Measurements from ENCODE around the gene OSGEP. TPM values are rescaled to one million over a fixed set of nuclear protein-coding genes. Genes with fewer than 3 reads are reported as not detected.

Gene OSGEP
- total and polyA plus RNA-seq, 2 experiments from 2014 or later = 29.0 to 59.5 TPM

DNA sequence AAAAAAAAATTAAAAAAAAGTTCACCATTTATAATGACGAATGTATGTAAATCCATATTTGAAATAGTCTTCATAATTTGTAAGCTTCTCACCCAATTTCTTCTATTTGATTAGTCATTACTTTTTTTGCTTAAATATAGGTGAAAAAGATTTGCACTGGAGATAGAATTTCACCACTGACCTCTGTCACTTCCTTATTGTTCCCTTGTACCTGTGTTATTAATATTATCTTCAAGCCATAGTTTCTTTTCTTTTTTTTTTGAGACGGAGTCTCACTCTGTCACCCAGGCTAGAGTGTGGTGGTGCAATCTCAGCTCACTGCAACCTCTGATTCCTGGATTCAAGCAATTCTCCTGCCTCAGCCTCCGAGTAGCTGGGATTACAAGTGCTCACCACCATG lies 57.1 kb downstream of the OSGEP start (continued):
- TF ChIP-seq JUNB (IDR thresholded peaks at IDR 0.05; ENCODE audit: unreplicated experiment) (no peak), ETS1 (IDR thresholded peaks at IDR 0.05) (no peak)

Small RNAs within 50 kb of the gene (small RNA-seq; reads per million reads assigned to genes)
- gene RNA5SP382 (ENCODE audit: low replicate concordance) = 8.8 reads per million, percentile 96 among the genes with 10 or more reads in this experiment

Other genes starting within 250 kb of the OSGEP start
- gene OR11H6, start 231.1 kb downstream of the OSGEP start, total RNA-seq (2014; rRNA removed; shearing (Covaris generic)) = not detected in 2 replicates
- gene OR11H6, start 231.1 kb downstream of the OSGEP start, polyA plus RNA-seq (2016; fragmentation: Nextera tagmentation; extraction: Ambion mirVana) = not detected in 2 replicates
- gene OR11H7, start 225.8 kb downstream of the OSGEP start, total RNA-seq (2014; rRNA removed; shearing (Covaris generic)) = not detected in 2 replicates
- gene OR11H7, start 225.8 kb downstream of the OSGEP start, polyA plus RNA-seq (2016; fragmentation: Nextera tagmentation; extraction: Ambion mirVana) = not detected in 2 replicates
- not detected in 2 replicates for gene OR11H4, start 215.5 kb downstream of the OSGEP start, total RNA-seq (2014; rRNA removed; shearing (Covaris generic))
- gene OR11H4, start 215.5 kb downstream of the OSGEP start, polyA plus RNA-seq (2016; fragmentation: Nextera tagmentation; extraction: Ambion mirVana) = not detected in 2 replicates
- gene TTC5, start 148.9 kb downstream of the OSGEP start, total RNA-seq (2014; rRNA removed; shearing (Covaris generic)) = 14.6 and 16.4 TPM in 2 replicates
- gene TTC5, start 148.9 kb downstream of the OSGEP start, polyA plus RNA-seq (2016; fragmentation: Nextera tagmentation; extraction: Ambion mirVana) = 9.3 and 11.9 TPM in 2 replicates
- gene CCNB1IP1, start 121.5 kb downstream of the OSGEP start, total RNA-seq (2014; rRNA removed; shearing (Covaris generic)) = 247 and 254 TPM in 2 replicates
- gene CCNB1IP1, start 121.5 kb downstream of the OSGEP start, polyA plus RNA-seq (2016; fragmentation: Nextera tagmentation; extraction: Ambion mirVana) = 108 and 110 TPM in 2 replicates
- gene PARP2, start 111.2 kb downstream of the OSGEP start, total RNA-seq (2014; rRNA removed; shearing (Covaris generic)) = 27.0 and 27.8 TPM in 2 replicates
- gene PARP2, start 111.2 kb downstream of the OSGEP start, polyA plus RNA-seq (2016; fragmentation: Nextera tagmentation; extraction: Ambion mirVana) = 39.5 and 42.7 TPM in 2 replicates
- 8.5 and 12.9 TPM in 2 replicates for gene TEP1, start 41.3 kb downstream of the OSGEP start, total RNA-seq (2014; rRNA removed; shearing (Covaris generic))
- gene TEP1, start 41.3 kb downstream of the OSGEP start, polyA plus RNA-seq (2016; fragmentation: Nextera tagmentation; extraction: Ambion mirVana) = 3.0 and 3.2 TPM in 2 replicates
- 0.12 and 0.35 TPM in 2 replicates for gene KLHL33, start 18.6 kb downstream of the OSGEP start, total RNA-seq (2014; rRNA removed; shearing (Covaris generic))
- 0.09 and 0.15 TPM in 2 replicates for gene KLHL33, start 18.6 kb downstream of the OSGEP start, polyA plus RNA-seq (2016; fragmentation: Nextera tagmentation; extraction: Ambion mirVana)
- 216 and 247 TPM in 2 replicates for gene APEX1, start 414 bp upstream of the OSGEP start, total RNA-seq (2014; rRNA removed; shearing (Covaris generic))
- 279 and 291 TPM in 2 replicates for gene APEX1, start 414 bp upstream of the OSGEP start, polyA plus RNA-seq (2016; fragmentation: Nextera tagmentation; extraction: Ambion mirVana)
- gene PIP4P1, start 6.6 kb upstream of the OSGEP start, total RNA-seq (2014; rRNA removed; shearing (Covaris generic)) = 24.8 and 26.4 TPM in 2 replicates
- 18.9 and 20.9 TPM in 2 replicates for gene PIP4P1, start 6.6 kb upstream of the OSGEP start, polyA plus RNA-seq (2016; fragmentation: Nextera tagmentation; extraction: Ambion mirVana)
- 72.3 and 102 TPM in 2 replicates for gene PNP, start 14.6 kb upstream of the OSGEP start, total RNA-seq (2014; rRNA removed; shearing (Covaris generic))
- 56.1 and 60.7 TPM in 2 replicates for gene PNP, start 14.6 kb upstream of the OSGEP start, polyA plus RNA-seq (2016; fragmentation: Nextera tagmentation; extraction: Ambion mirVana)
- gene RNASE10, start 50.7 kb upstream of the OSGEP start, total RNA-seq (2014; rRNA removed; shearing (Covaris generic)) = not detected in 2 replicates
- 0.65 and 0.82 TPM in 2 replicates for gene RNASE10, start 50.7 kb upstream of the OSGEP start, polyA plus RNA-seq (2016; fragmentation: Nextera tagmentation; extraction: Ambion mirVana)
- 0.24 and 0.74 TPM in 2 replicates for gene RNASE9, start 106.2 kb upstream of the OSGEP start, total RNA-seq (2014; rRNA removed; shearing (Covaris generic))
- gene RNASE9, start 106.2 kb upstream of the OSGEP start, polyA plus RNA-seq (2016; fragmentation: Nextera tagmentation; extraction: Ambion mirVana) = not detected in 2 replicates
- not detected in 2 replicates for gene RNASE11, start 133.2 kb upstream of the OSGEP start, total RNA-seq (2014; rRNA removed; shearing (Covaris generic))
- not detected in 2 replicates for gene RNASE11, start 133.2 kb upstream of the OSGEP start, polyA plus RNA-seq (2016; fragmentation: Nextera tagmentation; extraction: Ambion mirVana)
- gene RNASE12, start 136.6 kb upstream of the OSGEP start, total RNA-seq (2014; rRNA removed; shearing (Covaris generic)) = not detected in 2 replicates
- gene RNASE12, start 136.6 kb upstream of the OSGEP start, polyA plus RNA-seq (2016; fragmentation: Nextera tagmentation; extraction: Ambion mirVana) = not detected in 2 replicates
- not detected in 2 replicates for gene OR6S1, start 186.9 kb upstream of the OSGEP start, total RNA-seq (2014; rRNA removed; shearing (Covaris generic))
- gene OR6S1, start 186.9 kb upstream of the OSGEP start, polyA plus RNA-seq (2016; fragmentation: Nextera tagmentation; extraction: Ambion mirVana) = not detected in 2 replicates
- 1.6 and 2.0 TPM in 2 replicates for gene RNASE4, start 229.7 kb upstream of the OSGEP start, total RNA-seq (2014; rRNA removed; shearing (Covaris generic))
- 0.29 and 0.45 TPM in 2 replicates for gene RNASE4, start 229.7 kb upstream of the OSGEP start, polyA plus RNA-seq (2016; fragmentation: Nextera tagmentation; extraction: Ambion mirVana)
- gene ANG, start 234.0 kb upstream of the OSGEP start, total RNA-seq (2014; rRNA removed; shearing (Covaris generic)) = 2.3 and 5.1 TPM in 2 replicates
- gene ANG, start 234.0 kb upstream of the OSGEP start, polyA plus RNA-seq (2016; fragmentation: Nextera tagmentation; extraction: Ambion mirVana) = 3.7 and 5.0 TPM in 2 replicates

Data from GM23338 (cell line).